RWPE2 (cell line): ENCODE data around the gene CAV1.
"Not testable (repeated sequence)": the region's sequence is repeated elsewhere in the genome, so short reads cannot be mapped to it uniquely, and the experiment has no call there.

ENCODE experiments used
- ATAC-seq: fragments of 200-7000 bp; cut with Tn5 transposase; 3 replicates; pipeline ENCODE4 v1.9.1; 2021; ENCODE audit warnings: low read depth
- DNase-seq: peaks from one replicate; pipeline ENCODE4 v3.0.0-alpha.2; 2020; ENCODE audit warnings: low spot score
- H3K27ac ChIP-seq: fragments of 450-650 bp; 2 replicates; pipeline ENCODE4 v1.5.1; 2017; ENCODE audit warnings: mild to moderate bottlenecking; ENCODE audit not compliant: poor library complexity, severe bottlenecking
- H3K27me3 ChIP-seq: fragments of 250-450 bp; sonication (Bioruptor Pico); 2 replicates; pipeline ENCODE4 v1.5.1; 2021; ENCODE audit warnings: mild to moderate bottlenecking, moderate library complexity; ENCODE audit not compliant: insufficient read depth, poor library complexity, severe bottlenecking
- H3K36me3 ChIP-seq: fragments of 250-450 bp; sonication (Bioruptor Pico); 2 replicates; pipeline ENCODE4 v1.5.1; 2020; ENCODE audit warnings: low read depth, mild to moderate bottlenecking, moderate library complexity
- H3K4me1 ChIP-seq: fragments of 250-450 bp; sonication (Bioruptor Pico); 2 replicates; pipeline ENCODE4 v1.5.1; 2021; ENCODE audit warnings: mild to moderate bottlenecking, moderate library complexity; ENCODE audit not compliant: insufficient read depth, poor library complexity, severe bottlenecking
- H3K4me3 ChIP-seq: fragments of 250-450 bp; sonication (Bioruptor Pico); 2 replicates; pipeline ENCODE4 v1.5.1; 2021; ENCODE audit warnings: mild to moderate bottlenecking, moderate library complexity; ENCODE audit not compliant: severe bottlenecking
- H3K9me3 ChIP-seq: fragments of 250-450 bp; sonication (Bioruptor Pico); 2 replicates; pipeline ENCODE4 v1.5.1; 2021; ENCODE audit warnings: mild to moderate bottlenecking, moderate library complexity; ENCODE audit not compliant: severe bottlenecking
- CTCF ChIP-seq: fragments of 450-650 bp; IDR thresholded peaks from one replicate; pipeline ENCODE4 v1.5.1; 2017; ENCODE audit warnings: mild to moderate bottlenecking, moderate library complexity; ENCODE audit not compliant: poor library complexity, severe bottlenecking

CAV1 gene, protein sequence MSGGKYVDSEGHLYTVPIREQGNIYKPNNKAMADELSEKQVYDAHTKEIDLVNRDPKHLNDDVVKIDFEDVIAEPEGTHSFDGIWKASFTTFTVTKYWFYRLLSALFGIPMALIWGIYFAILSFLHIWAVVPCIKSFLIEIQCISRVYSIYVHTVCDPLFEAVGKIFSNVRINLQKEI

GRCh38 chr7:116524609-116525297, at the start of gene CAV1:
CAV1 (plus strand) TSS chr7:116525036; CDS start chr7:116525063, 27 bp downstream.
- ATAC-seq, result peak; percentile 68

DNA sequence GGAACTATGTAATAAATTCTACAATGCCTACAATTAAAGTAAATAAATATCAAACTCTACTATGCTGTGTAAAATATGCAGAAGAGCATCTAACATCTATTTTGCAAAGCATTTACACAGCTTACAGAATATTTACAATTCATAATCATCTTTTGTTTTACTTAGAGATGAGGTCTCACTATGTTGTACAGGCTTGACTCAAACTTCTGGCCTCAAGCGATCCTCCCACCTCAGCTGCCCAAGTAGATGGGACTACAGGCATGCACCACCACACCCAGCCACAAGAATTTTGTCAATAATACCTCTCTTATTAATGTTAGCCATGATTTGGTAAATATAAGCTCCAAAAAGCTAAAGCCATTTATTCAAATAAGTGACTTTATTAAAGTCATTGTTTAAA, 47.2 kb upstream of the CAV1 start:
- Histone ChIP-seq H3K27ac (peak overlapping the region; percentile 17), H3K4me1 (peaks cover 7% of the 10 kb centered on the region), H3K36me3 (no peaks in the 10 kb centered on the region), H3K27me3 (no peaks in the 10 kb centered on the region), H3K4me3 (no peak overlapping the region), H3K9me3 (no peaks in the 10 kb centered on the region)
- TF ChIP-seq CTCF, result no peak
- ATAC-seq, result no peak
- no peak for DNase-seq

More at GRCh38 chr7:116524609-116525297, at the start of gene CAV1:
- H3K27me3 ChIP-seq, result no peaks in the 10 kb centered on the region
- H3K36me3 ChIP-seq, result peaks cover 44% of the 10 kb centered on the region
- DNase-seq, result peak; percentile 94
- H3K27ac ChIP-seq, result peak within 1 kb of the TSS; percentile 99
- peak; percentile 31 for TF ChIP-seq CTCF
- peak within 1 kb of the TSS; percentile 56 for H3K4me3 ChIP-seq
- H3K4me1 ChIP-seq, result peaks cover 56% of the 10 kb centered on the region
- H3K9me3 ChIP-seq, result no peaks in the 10 kb centered on the region

DNA sequence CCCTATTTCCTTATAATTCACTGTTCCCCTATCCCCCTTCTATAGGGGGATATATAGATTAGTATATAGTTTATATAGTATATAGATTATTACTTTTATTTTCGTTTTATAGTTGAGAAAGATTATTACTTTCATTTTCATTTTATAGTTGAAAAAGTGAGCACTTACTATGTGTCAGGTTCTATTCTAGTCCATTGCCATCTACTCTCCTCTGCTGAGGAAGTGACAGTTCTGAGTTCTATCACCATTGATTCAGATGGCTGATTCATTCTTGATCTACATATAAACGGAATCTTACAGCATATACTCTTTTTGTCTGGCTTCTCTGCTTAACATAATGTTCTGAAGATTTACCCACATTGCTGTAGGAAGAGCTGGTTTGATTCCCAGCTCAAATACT, 46.0 kb upstream of the CAV1 start:
- Histone ChIP-seq H3K27me3 (no peaks in the 10 kb centered on the region), H3K36me3 (no peaks in the 10 kb centered on the region), H3K4me1 (peaks cover 7% of the 10 kb centered on the region), H3K27ac (no peak overlapping the region), H3K4me3 (no peak overlapping the region), H3K9me3 (no peaks in the 10 kb centered on the region)
- no peak for DNase-seq
- no peak for TF ChIP-seq CTCF
- ATAC-seq, result no peak

DNA sequence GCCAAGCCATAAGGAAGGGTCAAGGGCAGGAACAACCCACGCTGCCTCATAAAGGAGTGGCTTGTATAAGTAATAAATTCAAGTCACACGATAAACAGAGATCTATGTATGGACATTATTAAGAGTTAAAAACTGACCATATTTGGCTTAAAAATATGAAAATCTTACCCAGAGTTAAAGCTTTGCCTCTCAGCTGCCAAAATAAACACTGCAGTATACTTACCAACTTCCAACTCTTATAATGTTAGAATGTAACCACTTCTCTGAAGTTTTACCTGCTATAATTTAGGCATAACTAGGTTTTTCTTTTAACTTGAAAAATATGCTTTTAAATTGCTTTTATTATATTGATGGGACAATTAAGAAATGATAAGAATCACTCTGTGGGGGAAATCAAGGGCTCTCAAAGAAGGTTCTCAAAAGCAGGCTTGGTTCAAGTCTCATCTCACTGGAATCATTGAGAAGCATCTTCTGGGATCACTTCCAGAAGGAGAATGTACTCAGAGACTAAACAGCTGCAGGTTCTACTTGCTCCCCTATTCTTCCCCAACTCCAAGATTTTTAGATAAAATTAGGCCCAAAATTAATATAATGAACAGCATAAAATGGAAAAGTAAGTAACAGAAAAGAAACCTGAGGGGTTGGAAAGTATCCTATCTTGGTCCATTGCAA, 41.4 kb upstream of the CAV1 start:
- ATAC-seq, result no peak
- DNase-seq, result no peak
- TF ChIP-seq CTCF, result no peak
- no peaks in the 10 kb centered on the region for H3K9me3 ChIP-seq
- no peaks in the 10 kb centered on the region for H3K4me1 ChIP-seq
- H3K36me3 ChIP-seq, result no peaks in the 10 kb centered on the region
- no peak overlapping the region for H3K4me3 ChIP-seq
- H3K27me3 ChIP-seq, result no peaks in the 10 kb centered on the region
- no peak overlapping the region for H3K27ac ChIP-seq

DNA sequence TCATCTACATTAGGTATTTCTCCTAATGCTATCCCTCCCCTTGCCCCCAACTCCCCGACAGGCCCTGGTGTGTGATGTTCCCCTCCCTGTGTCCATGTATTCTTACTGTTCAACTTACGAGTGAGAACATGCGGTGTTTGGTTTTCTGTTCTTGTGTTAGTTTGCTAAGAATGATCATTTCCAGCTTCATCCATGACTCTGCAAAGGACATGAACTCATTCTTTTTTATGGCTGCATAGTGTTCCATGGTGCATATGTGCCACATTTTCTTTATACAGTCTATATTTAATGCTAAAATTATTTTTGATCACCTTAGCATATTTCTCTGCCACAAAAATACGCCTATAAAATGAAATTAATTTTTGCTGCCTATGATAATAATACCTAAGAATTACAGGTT, 40.4 kb upstream of the CAV1 start:
- not testable (repeated sequence) for DNase-seq, H3K4me3 ChIP-seq, H3K27me3 ChIP-seq, H3K36me3 ChIP-seq, ATAC-seq, H3K9me3 ChIP-seq, H3K4me1 ChIP-seq, H3K27ac ChIP-seq
